Spleen (tissue), 7 donors: ENCODE data around the gene ANKRD31.

ENCODE experiments used
- POLR2A ChIP-seq, 3 donors: fragments of 450-650 bp; IDR thresholded peaks; one replicate each; pipeline ENCODE4 v1.5.1; 2017; ENCODE audit warnings: antibody characterized with exemption in 3 of 3, mild to moderate bottlenecking in 1 of 3
- POLR2AphosphoS5 ChIP-seq, 3 donors: sonication (generic); formaldehyde crosslinking; IDR thresholded peaks; one replicate each; pipeline ENCODE4 v1.5.1; 2017; ENCODE audit warnings: antibody characterized with exemption in 3 of 3
- TF ChIP-seq, protein P1 (sequence below), 11 experiments: fragments of 200-600 bp in 7 of 11; fragments of 450-650 bp in 4 of 11; sonication (generic) in 4 of 11; IDR thresholded peaks in 8 of 11; conservative IDR thresholded peaks in 3 of 11; 1 replicate in 7 of 11; 2 replicates in 4 of 11; pipeline versions ENCODE4 v1.4.0 to v1.8.0; 2016 to 2021; ENCODE audit warnings: antibody characterized with exemption in 11 of 11, inconsistent platforms in 4 of 11, mild to moderate bottlenecking in 1 of 11
- donor health status: DM: no; HTN: no; CAD: no; lungs with moderate emphysema.
- donor health status: DM: no; HTN: no; CAD: no.
- donor health status: DM: no; HTN: no; CAD: no.

DNA sequence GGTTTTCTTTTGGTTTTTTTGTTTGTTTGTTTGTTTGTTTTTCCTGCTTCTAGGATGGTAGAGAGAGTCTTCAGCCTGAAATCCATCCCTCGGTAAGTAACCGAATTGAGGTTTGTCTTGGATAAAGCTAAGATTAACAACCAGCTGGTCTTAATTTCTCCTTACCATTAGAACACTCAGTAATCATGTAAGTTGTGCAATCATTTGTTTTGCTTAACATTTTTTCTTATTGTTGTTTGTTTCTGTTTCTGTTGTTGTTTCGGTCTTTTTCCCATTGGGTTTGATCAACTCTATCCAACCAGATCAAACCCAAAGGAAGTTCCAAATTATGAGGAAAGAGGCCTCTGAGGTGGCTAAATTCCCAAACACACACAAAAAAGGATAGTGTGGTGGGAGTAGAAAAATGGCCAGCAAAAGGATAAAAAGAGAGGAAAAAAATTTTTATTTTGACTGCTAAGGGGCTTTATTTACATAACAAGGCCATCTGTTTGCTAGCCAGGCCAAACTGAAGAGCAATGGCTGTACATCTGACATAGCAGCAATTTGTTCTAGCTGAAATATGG is 49.6 kb upstream of the ANKRD31 start:
- TF ChIP-seq POLR2A (IDR thresholded peaks at IDR 0.05): no peak
- TF ChIP-seq, protein P1, sequence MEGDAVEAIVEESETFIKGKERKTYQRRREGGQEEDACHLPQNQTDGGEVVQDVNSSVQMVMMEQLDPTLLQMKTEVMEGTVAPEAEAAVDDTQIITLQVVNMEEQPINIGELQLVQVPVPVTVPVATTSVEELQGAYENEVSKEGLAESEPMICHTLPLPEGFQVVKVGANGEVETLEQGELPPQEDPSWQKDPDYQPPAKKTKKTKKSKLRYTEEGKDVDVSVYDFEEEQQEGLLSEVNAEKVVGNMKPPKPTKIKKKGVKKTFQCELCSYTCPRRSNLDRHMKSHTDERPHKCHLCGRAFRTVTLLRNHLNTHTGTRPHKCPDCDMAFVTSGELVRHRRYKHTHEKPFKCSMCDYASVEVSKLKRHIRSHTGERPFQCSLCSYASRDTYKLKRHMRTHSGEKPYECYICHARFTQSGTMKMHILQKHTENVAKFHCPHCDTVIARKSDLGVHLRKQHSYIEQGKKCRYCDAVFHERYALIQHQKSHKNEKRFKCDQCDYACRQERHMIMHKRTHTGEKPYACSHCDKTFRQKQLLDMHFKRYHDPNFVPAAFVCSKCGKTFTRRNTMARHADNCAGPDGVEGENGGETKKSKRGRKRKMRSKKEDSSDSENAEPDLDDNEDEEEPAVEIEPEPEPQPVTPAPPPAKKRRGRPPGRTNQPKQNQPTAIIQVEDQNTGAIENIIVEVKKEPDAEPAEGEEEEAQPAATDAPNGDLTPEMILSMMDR (IDR thresholded peaks at IDR 0.05 in 8 of 11, conservative IDR thresholded peaks at IDR 0.05 in 3 of 11): no peak
- TF ChIP-seq POLR2AphosphoS5 (IDR thresholded peaks at IDR 0.05): no peak
